ENCODE measurements around the gene SGCE. TPM values are rescaled to one million over a fixed set of nuclear protein-coding genes. Genes with fewer than 3 reads are reported as not detected.

SGCE gene
- total and polyA plus RNA-seq, 12 donors, result 32.2 to 230 (median 142) TPM

GRCh38 chr7:94588075-94588474, 67.9 kb downstream of the SGCE start:
- TF ChIP-seq POLR2A (IDR thresholded peaks at IDR 0.05) (no peak), CTCF (IDR thresholded peaks at IDR 0.05) (no peak)

GRCh38 chr7:94584113-94584512, 71.8 kb downstream of the SGCE start:
- WGBS, 4 donors, result 67 to 81% (median 77%) methylated on average over 1 of the region's 1 CpG
- H3K36me3 ChIP-seq (replicated peaks in 1 of 2), result no peaks in the 10 kb centered on the region
- peaks cover 3 to 6% of the 10 kb centered on the region in 2 donors for H3K4me1 ChIP-seq (replicated peaks in 1 of 2)
- peak in 4 of 7 donors; percentile 10 to 32 (median 26) for DNase-seq
- TF ChIP-seq POLR2A (IDR thresholded peaks at IDR 0.05), result no peak
- no peak for TF ChIP-seq CTCF (IDR thresholded peaks at IDR 0.05)
- no peak overlapping the region for H3K4me3 ChIP-seq
- H3K27ac ChIP-seq, result no peak overlapping the region
- H3K9me3 ChIP-seq (replicated peaks in 1 of 3), result no peaks in the 10 kb centered on the region
- intact Hi-C loops (cut with DNase I), result no loop called here
- no peaks in the 10 kb centered on the region for H3K27me3 ChIP-seq

More at GRCh38 chr7:94588075-94588474, 67.9 kb downstream of the SGCE start:
- no peak overlapping the region for H3K4me3 ChIP-seq
- H3K27ac ChIP-seq, result no peak overlapping the region
- H3K27me3 ChIP-seq, result no peaks in the 10 kb centered on the region
- H3K36me3 ChIP-seq (replicated peaks in 1 of 2), result no peaks in the 10 kb centered on the region
- H3K4me1 ChIP-seq (replicated peaks in 1 of 2), result peaks cover 3 to 6% of the 10 kb centered on the region in 2 donors
- 86 to 98% (median 94%) methylated on average over 2 of the region's 2 CpGs for WGBS, 4 donors
- no peaks in the 10 kb centered on the region for H3K9me3 ChIP-seq (replicated peaks in 1 of 3)
- no peak for DNase-seq
- intact Hi-C loops (cut with DNase I), result no loop called here

GRCh38 chr7:94580601-94581000, 75.3 kb downstream of the SGCE start:
- Histone ChIP-seq H3K4me1 (replicated peaks in 1 of 2) (peaks cover 3 to 6% of the 10 kb centered on the region in 2 donors), H3K36me3 (replicated peaks in 1 of 2) (no peaks in the 10 kb centered on the region), H3K27ac (no peak overlapping the region), H3K27me3 (no peaks in the 10 kb centered on the region), H3K9me3 (replicated peaks in 1 of 3) (peaks cover 0 to 2% (median 0%) of the 10 kb centered on the region in 3 donors), H3K4me3 (no peak overlapping the region)
- DNase-seq, result no peak
- intact Hi-C loops (cut with DNase I), result no loop called here
- 81 to 96% (median 86%) methylated on average over 1 of the region's 1 CpG for WGBS, 4 donors
- TF ChIP-seq CTCF (IDR thresholded peaks at IDR 0.05), result no peak
- TF ChIP-seq POLR2A (IDR thresholded peaks at IDR 0.05), result no peak

- TF ChIP-seq POLR2A (IDR thresholded peaks at IDR 0.05) (no peak), CTCF (IDR thresholded peaks at IDR 0.05) (no peak)
- Histone ChIP-seq H3K36me3 (replicated peaks in 1 of 2) (no peaks in the 10 kb centered on the region), H3K27me3 (no peaks in the 10 kb centered on the region), H3K4me1 (replicated peaks in 1 of 2) (peaks cover 3 to 5% of the 10 kb centered on the region in 2 donors), H3K9me3 (replicated peaks in 1 of 3) (peaks cover 0 to 12% (median 0%) of the 10 kb centered on the region in 3 donors), H3K4me3 (no peak overlapping the region), H3K27ac (no peak overlapping the region)
- no peak for DNase-seq
- intact Hi-C loops (cut with DNase I), result no loop called here
- WGBS, 4 donors, result 75 to 76% (median 76%) methylated on average over 2 of the region's 2 CpGs
These were observed 76.5 kb downstream of the SGCE start for GRCh38 chr7:94579470-94579869.
